ENCODE results near the gene ACVR1B.
"Not testable (repeated sequence)": the region's sequence is repeated elsewhere in the genome, so short reads cannot be mapped to it uniquely, and the experiment has no call there.

ACVR1B gene

GRCh38 chr12:51972422-51972812, 20.9 kb downstream of the ACVR1B start:
- no peak for DNase-seq

- peak; percentile 42 for DNase-seq
These were observed 21.4 kb downstream of the ACVR1B start for GRCh38 chr12:51972849-51973273.

DNA sequence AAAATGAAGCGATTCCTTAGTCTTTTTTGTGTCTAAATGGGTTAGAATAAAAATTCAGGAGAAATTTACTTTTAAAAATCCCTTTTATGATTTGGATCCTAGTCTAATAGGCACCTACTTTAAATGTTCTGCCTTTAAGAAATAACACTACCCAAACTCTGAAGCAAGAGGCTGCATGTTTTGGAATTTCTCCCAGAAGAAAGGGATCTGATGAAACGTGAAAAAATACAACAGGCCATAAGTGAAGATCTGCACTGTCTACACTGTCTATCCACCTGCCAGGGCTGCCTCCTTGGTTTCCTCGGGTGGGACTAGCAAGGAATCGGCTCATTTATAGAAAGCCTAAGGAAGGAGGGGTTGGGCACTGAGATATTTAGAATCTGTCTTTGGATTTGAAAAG, 22.1 kb downstream of the ACVR1B start:
- DNase-seq, result no peak

- DNase-seq, result no peak
These were observed 23.1 kb downstream of the ACVR1B start for GRCh38 chr12:51974646-51975045.

- DNase-seq, result no peak
These were observed 23.7 kb downstream of the ACVR1B start for GRCh38 chr12:51975196-51975595.

- no peak for DNase-seq
These were observed 25.1 kb downstream of the ACVR1B start for GRCh38 chr12:51976376-51977160.

DNA sequence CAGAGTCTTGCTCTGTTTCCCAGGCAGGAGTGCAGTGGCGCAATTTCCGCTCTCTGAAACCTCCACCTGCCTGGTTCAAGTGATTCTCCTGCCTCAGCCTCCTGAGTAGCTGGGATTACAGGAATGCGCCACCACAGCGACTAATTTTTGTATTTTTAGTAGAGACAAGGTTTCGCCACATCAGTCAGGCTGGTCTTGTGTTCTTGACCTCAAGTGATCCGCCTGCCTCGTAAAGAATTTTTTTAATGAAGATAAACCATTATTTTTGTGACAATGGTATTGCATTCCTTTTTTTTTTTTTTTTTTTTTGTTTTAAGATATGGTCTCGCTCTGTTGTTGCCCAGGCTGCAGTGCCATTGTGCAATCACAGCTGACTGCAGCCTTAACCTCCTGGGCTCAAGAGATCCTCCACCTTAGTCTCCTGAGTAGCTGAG, 25.8 kb downstream of the ACVR1B start:
- DNase-seq, result no peak

DNA sequence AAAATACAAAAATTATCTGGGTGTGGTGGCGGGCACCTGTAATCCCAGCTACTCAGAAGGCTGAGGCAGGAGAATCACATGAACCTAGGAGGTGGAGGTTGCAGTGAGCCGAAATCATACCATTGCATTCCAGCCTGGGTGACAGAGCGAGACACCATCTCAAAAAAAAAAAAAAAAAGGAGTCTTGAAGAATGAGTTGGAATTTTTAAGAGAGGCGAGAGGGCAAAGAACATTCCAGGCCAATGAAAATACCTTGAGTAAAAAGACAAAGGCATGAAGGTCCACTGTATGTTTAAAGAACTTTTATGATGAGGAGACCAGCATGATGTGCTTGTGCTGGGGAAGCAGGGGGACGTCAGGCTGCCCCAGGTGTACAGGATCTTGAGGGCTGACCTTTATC, 27.8 kb downstream of the ACVR1B start:
- not testable (repeated sequence) for DNase-seq

- peak; percentile 69 for DNase-seq
These were observed 28.7 kb downstream of the ACVR1B start for GRCh38 chr12:51980051-51980808.

DNA sequence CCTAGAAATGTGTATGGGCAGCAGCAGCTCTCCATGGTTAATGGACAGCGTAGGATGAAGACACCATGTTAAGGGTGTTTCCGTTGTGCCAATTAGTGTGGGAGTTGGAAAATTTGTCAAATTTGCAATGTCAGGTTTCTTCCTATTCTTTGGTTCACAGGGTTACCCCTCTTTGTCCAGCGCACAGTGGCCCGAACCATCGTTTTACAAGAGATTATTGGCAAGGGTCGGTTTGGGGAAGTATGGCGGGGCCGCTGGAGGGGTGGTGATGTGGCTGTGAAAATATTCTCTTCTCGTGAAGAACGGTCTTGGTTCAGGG, 29.3 kb downstream of the ACVR1B start:
- DNase-seq, result no peak

GRCh38 chr12:51984657-51985056, 33.2 kb downstream of the ACVR1B start:
- DNase-seq, result no peak

DNA sequence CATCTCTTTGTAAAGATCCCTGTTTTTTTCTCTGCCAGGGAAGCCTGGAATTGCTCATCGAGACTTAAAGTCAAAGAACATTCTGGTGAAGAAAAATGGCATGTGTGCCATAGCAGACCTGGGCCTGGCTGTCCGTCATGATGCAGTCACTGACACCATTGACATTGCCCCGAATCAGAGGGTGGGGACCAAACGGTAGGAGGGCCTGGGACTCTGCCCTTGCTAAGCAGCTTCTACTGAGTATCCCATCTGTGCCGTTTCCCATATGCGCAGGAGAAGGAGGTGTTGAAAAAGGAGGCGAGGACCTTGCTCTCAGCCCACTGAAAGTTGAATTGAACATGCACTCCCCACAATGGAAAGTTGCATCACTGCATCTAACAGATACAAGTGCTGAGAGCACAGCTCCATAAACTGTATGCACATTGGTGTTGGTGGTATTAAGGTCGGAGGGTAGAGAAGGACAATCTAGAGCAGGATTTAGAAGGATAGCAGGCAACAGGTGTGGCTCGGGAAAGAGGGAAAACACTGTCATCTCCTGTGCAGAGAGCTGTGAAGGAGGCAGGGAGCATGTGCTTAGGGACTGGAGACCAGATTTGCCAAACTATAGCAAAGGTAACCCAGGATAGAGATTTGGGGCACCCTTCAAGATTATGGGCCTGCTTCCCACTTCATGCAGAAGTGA, 33.8 kb downstream of the ACVR1B start:
- no peak for DNase-seq

DNA sequence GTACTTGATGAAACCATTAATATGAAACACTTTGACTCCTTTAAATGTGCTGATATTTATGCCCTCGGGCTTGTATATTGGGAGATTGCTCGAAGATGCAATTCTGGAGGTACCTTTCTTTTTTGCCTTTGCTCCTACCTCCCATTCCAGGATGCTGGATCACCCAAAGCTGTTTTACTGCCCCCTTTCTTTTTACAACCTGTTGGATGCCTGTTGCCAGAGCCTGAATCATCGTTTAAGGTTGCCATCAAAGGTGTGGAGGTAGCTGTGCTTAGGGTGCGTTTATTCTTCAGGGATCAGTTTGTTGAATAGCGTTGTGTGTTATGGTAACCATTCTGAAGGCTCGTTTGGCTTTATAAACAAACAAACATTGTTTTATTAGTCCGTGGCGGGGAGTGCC, 35.3 kb downstream of the ACVR1B start:
- no peak for DNase-seq

DNA sequence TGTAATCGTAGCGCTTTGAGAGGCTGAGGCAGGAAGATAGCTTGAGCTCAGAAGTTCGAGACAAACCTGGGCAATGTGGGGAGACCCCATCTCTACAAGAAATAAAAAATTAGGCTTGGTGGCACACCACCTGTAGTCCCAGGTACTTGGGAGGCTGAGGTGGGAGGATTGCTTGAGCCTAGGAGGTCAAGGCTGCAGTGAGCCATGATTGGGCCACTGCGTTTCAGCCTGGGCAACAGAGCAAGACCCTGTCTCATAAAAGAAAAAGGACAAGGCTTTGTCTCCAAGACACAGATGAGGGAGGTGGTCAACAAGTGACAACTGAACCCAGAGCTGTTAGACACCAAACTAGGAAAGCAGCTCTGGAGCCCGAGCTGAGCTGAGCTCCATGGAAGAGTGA, 40.7 kb downstream of the ACVR1B start:
- DNase-seq, result no peak

DNA sequence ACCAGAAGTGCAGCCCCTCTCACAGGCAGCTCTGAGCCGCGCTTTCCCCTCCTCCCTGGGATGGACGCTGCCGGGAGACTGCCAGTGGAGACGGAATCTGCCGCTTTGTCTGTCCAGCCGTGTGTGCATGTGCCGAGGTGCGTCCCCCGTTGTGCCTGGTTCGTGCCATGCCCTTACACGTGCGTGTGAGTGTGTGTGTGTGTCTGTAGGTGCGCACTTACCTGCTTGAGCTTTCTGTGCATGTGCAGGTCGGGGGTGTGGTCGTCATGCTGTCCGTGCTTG, 43.0 kb downstream of the ACVR1B start:
- DNase-seq, result no peak

DNA sequence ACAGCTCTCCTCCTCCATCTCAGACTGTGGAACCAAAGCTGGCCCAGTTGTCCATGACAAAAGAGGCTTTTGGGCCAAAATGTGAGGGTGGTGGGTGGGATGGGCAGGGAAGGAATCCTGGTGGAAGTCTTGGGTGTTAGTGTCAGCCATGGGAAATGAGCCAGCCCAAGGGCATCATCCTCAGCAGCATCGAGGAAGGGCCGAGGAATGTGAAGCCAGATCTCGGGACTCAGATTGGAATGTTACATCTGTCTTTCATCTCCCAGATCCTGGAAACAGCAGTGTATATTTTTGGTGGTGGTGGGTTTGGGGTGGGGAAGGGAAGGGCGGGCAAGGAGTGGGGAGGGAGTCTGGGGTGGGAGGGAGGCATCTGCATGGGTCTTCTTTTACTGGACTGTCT, 43.5 kb downstream of the ACVR1B start:
- no peak for DNase-seq

DNA sequence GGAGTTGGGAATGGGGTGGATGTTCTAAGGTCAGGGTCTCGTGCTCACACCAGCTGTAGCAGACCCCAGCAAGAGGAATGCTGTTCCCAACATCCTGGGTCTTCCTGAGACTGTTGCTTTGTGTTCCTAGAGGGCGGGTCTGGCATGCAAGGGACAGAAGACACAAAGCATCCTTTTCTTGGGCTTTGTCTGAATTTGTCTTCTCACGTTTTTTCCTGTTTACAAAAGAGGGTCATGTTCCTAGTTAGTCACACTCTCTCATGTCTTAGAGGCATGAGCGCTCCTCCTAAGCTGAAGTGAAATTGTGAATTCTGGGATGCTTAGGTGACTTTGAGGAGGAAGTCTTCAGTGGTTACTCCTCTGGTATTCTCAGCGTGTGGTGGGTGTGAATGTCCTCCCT, 45.6 kb downstream of the ACVR1B start:
- DNase-seq, result no peak

DNA sequence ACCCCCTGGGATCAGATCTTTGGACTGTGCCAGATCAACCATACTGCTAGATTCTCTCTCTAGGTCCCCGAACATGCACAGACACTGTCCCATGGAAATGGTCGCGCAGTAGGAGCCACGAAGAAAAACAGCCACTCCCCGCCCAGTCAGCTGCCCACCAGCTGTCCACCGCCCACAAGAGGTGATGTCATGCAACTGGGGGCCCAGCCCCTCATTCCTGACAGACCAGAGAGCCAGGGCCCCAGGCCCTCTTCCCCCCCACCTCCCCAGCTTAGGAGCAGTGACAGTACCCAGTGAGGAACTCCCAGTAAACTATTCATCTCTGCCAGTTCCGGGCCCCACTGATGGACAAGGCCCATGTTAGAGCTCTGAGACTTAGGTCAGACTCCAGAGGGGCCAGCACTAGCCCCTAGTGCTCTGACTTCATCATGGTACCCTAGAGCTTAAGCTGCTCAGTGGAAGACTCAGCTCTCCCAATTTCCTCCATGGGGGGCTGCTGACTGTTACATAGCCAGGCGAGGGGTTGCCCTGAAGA, 51.6 kb downstream of the ACVR1B start:
- no peak for DNase-seq

GRCh38 chr12:52003591-52003990, 52.1 kb downstream of the ACVR1B start:
- no peak for DNase-seq

- no peak for DNase-seq
These were observed 52.6 kb downstream of the ACVR1B start for GRCh38 chr12:52004042-52004648.

GRCh38 chr12:52005218-52005902, 53.9 kb downstream of the ACVR1B start:
- no peak for DNase-seq

GRCh38 chr12:52005903-52006703, 54.6 kb downstream of the ACVR1B start:
- no peak for DNase-seq

Measured in activated T-cell treated with anti-CD3 and anti-CD28 coated beads, Interleukin-2, amount 50 U/mL, for 1 hour (primary cell).